Measurements from ENCODE around the gene C19orf85. TPM values are rescaled to one million over a fixed set of nuclear protein-coding genes. Genes with fewer than 3 reads are reported as not detected.
"Not testable (repeated sequence)": the region's sequence is repeated elsewhere in the genome, so short reads cannot be mapped to it uniquely, and the experiment has no call there.

C19orf85 gene
- total RNA-seq, 1 donor from 2014 or later, result not detected

DNA sequence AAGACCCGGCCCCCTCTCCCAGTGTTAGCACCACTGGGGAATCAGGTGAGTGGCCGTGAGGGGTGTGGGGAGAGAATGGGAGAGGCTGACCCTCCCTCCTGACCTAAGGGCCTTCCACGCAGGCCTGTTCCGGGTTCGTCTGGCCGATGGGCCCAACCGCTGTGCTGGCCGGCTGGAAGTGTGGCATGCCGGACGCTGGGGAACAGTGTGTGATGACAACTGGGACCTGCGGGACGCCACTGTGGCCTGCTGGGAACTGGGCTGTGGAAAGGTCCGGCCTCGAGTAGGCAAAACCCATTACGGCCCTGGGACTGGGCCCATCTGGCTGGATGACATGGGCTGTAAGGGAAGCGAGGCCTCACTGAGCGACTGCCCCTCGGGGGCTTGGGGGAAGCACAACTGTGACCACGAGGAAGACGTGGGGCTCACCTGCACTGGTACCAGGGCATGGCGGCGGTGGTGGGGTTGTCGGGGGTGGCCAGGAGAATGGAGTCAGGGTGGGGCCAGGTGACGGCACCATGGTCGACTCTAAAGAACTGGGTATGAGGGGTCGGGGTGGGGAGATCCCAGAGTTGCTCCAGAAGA, 35.9 kb upstream of the C19orf85 start:
- peaks cover 14% of the 10 kb centered on the region for H3K9me3 Mint-ChIP-seq
- H3K9ac ChIP-seq, result no peak overlapping the region
- peaks cover 34% of the 10 kb centered on the region for H3K27me3 ChIP-seq
- no peaks in the 10 kb centered on the region for H3F3A ChIP-seq (ENCODE audit: low read depth)
- peaks cover 11% of the 10 kb centered on the region for H3K27me3 Mint-ChIP-seq (ENCODE audit: insufficient read depth, low read depth)
- no peaks in the 10 kb centered on the region for H3K4me1 ChIP-seq
- H3K4me3 Mint-ChIP-seq, result no peak overlapping the region
- H3K4me3 ChIP-seq, result no peak overlapping the region
- no peaks in the 10 kb centered on the region for H3K36me3 ChIP-seq
- H3K4me1 Mint-ChIP-seq, result peaks cover 13% of the 10 kb centered on the region
- H3K27ac Mint-ChIP-seq, result no peak overlapping the region
- H3K27ac ChIP-seq, result no peak overlapping the region
- TF ChIP-seq EZH2phosphoT487 (IDR thresholded peaks at IDR 0.05) (no peak), EZH2 (IDR thresholded peaks at IDR 0.05) (no peak)
- TF ChIP-seq, protein P1, sequence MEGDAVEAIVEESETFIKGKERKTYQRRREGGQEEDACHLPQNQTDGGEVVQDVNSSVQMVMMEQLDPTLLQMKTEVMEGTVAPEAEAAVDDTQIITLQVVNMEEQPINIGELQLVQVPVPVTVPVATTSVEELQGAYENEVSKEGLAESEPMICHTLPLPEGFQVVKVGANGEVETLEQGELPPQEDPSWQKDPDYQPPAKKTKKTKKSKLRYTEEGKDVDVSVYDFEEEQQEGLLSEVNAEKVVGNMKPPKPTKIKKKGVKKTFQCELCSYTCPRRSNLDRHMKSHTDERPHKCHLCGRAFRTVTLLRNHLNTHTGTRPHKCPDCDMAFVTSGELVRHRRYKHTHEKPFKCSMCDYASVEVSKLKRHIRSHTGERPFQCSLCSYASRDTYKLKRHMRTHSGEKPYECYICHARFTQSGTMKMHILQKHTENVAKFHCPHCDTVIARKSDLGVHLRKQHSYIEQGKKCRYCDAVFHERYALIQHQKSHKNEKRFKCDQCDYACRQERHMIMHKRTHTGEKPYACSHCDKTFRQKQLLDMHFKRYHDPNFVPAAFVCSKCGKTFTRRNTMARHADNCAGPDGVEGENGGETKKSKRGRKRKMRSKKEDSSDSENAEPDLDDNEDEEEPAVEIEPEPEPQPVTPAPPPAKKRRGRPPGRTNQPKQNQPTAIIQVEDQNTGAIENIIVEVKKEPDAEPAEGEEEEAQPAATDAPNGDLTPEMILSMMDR (IDR thresholded peaks at IDR 0.05), result no peak
- no peak overlapping the region for H3K4me2 ChIP-seq
- no peak overlapping the region for H2AFZ ChIP-seq (replicated peaks)
- H4K20me1 ChIP-seq (ENCODE audit: low read depth), result no peaks in the 10 kb centered on the region
- peaks cover 9% of the 10 kb centered on the region for H3K36me3 Mint-ChIP-seq
- no peak for DNase-seq (ENCODE audit: low spot score)
- no peaks in the 10 kb centered on the region for H3K79me2 ChIP-seq (ENCODE audit: low read depth)
- H3K9me3 ChIP-seq (ENCODE audit: low read depth), result no peaks in the 10 kb centered on the region

DNA sequence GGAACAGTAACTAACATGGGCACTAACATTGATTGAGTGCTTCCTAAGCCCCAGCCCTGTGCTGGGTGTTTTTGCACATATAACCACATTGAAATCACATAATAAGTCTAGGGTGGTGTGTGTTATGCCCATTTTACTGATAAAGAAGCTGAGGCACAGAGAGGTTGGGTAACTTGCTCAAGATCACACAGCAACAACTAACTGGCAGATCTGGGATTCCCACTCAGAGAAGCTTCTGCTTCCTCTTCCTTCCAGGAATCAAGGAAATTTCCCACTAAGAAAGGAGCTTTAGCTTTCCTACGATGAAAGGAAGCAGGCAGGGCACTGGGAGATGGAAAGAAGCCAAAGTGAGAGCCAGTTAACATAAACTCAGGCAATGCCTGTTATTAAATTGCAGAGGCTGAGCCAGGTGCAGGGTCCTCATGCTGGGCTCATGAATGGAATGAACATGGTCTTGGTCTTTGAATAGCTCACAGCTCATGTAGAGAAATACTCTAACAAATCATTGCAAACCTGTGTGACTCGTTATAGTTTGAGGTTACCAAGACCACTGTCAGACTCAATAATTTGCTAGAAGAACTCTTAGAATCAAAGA, 33.8 kb upstream of the C19orf85 start:
- H3K9me3 ChIP-seq (ENCODE audit: low read depth), result no peaks in the 10 kb centered on the region
- H3K27me3 ChIP-seq, result peaks cover 16% of the 10 kb centered on the region
- no peak overlapping the region for H3K9ac ChIP-seq
- peaks cover 9% of the 10 kb centered on the region for H3K27me3 Mint-ChIP-seq (ENCODE audit: insufficient read depth, low read depth)
- peaks cover 11% of the 10 kb centered on the region for H3K9me3 Mint-ChIP-seq
- H3K36me3 ChIP-seq, result no peaks in the 10 kb centered on the region
- no peak overlapping the region for H3K27ac ChIP-seq
- no peak for TF ChIP-seq EZH2 (IDR thresholded peaks at IDR 0.05)
- TF ChIP-seq EZH2phosphoT487 (IDR thresholded peaks at IDR 0.05), result no peak
- TF ChIP-seq, protein P1 (IDR thresholded peaks at IDR 0.05), result no peak
- no peak for DNase-seq (ENCODE audit: low spot score)
- H3K4me1 ChIP-seq, result no peaks in the 10 kb centered on the region
- H3K4me3 ChIP-seq, result no peak overlapping the region
- H4K20me1 ChIP-seq (ENCODE audit: low read depth), result no peaks in the 10 kb centered on the region
- H3K4me1 Mint-ChIP-seq, result peaks cover 21% of the 10 kb centered on the region
- no peak overlapping the region for H3K27ac Mint-ChIP-seq
- no peaks in the 10 kb centered on the region for H3K79me2 ChIP-seq (ENCODE audit: low read depth)
- peaks cover 9% of the 10 kb centered on the region for H3K36me3 Mint-ChIP-seq
- no peaks in the 10 kb centered on the region for H3F3A ChIP-seq (ENCODE audit: low read depth)
- no peak overlapping the region for H2AFZ ChIP-seq (replicated peaks)
- no peak overlapping the region for H3K4me2 ChIP-seq
- peak overlapping the region; percentile 41 for H3K4me3 Mint-ChIP-seq

DNA sequence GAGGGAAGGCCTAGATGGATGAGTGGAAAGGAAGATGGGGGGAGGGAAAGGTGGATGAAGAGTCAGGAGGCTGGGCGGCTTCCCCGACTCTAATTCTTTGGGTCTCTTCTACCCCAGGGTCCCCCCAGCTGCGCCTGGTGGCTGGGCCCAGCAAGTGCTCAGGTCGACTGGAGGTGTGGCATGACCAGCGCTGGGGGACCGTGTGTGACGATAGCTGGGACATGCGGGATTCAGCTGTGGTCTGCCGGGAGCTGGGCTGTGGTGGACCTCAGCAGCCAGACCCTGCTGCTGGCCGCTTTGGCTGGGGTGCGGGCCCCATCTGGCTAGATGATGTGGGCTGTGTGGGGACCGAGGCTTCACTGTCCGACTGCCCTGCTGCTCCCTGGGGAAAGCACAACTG, 33.2 kb upstream of the C19orf85 start:
- Mint-ChIP-seq H3K9me3 (peaks cover 7% of the 10 kb centered on the region), H3K27me3 (ENCODE audit: insufficient read depth, low read depth) (peaks cover 8% of the 10 kb centered on the region), H3K27ac (peak overlapping the region; percentile 8), H3K4me1 (peaks cover 24% of the 10 kb centered on the region), H3K4me3 (peak overlapping the region; percentile 41), H3K36me3 (peaks cover 6% of the 10 kb centered on the region)
- H4K20me1 ChIP-seq (ENCODE audit: low read depth), result no peaks in the 10 kb centered on the region
- H3K4me1 ChIP-seq, result no peaks in the 10 kb centered on the region
- H2AFZ ChIP-seq (replicated peaks), result no peak overlapping the region
- H3K27ac ChIP-seq, result no peak overlapping the region
- no peaks in the 10 kb centered on the region for H3K36me3 ChIP-seq
- H3K9ac ChIP-seq, result no peak overlapping the region
- no peaks in the 10 kb centered on the region for H3K79me2 ChIP-seq (ENCODE audit: low read depth)
- no peak overlapping the region for H3K4me2 ChIP-seq
- DNase-seq (ENCODE audit: low spot score), result no peak
- H3K27me3 ChIP-seq, result peaks cover 10% of the 10 kb centered on the region
- H3K4me3 ChIP-seq, result no peak overlapping the region
- TF ChIP-seq EZH2phosphoT487 (IDR thresholded peaks at IDR 0.05) (no peak), EZH2 (IDR thresholded peaks at IDR 0.05) (no peak)
- TF ChIP-seq, protein P1 (IDR thresholded peaks at IDR 0.05), result no peak
- no peaks in the 10 kb centered on the region for H3K9me3 ChIP-seq (ENCODE audit: low read depth)
- no peaks in the 10 kb centered on the region for H3F3A ChIP-seq (ENCODE audit: low read depth)

DNA sequence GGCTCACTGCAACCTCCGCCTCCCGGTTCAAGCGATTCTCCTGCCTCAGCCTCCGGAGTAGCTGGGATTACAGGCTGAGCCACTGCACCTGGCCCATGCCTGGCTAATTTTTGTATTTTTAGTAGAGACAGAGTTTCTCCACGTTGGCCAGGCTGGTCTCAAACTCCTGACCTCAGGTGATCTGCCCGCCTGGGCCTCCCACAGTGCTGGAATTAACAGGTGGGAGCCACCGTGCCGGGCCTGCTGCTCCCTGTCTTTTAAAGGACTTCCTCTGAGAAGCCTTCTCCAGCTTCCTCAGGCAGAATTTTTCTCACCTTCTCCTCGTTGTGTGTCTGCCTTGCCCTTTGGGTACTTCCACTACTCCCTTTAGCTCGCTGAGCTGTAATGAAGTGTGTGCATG, 32.3 kb upstream of the C19orf85 start:
- H3K4me1 Mint-ChIP-seq, result peaks cover 24% of the 10 kb centered on the region
- H3K27me3 ChIP-seq; H4K20me1 ChIP-seq (ENCODE audit: low read depth); H3K4me2 ChIP-seq; H2AFZ ChIP-seq (replicated peaks); H3K36me3 Mint-ChIP-seq; H3K27me3 Mint-ChIP-seq (ENCODE audit: insufficient read depth, low read depth); H3K9ac ChIP-seq; H3K9me3 Mint-ChIP-seq; H3K4me3 Mint-ChIP-seq; H3K4me3 ChIP-seq; H3F3A ChIP-seq (ENCODE audit: low read depth); H3K27ac Mint-ChIP-seq; H3K27ac ChIP-seq; H3K9me3 ChIP-seq (ENCODE audit: low read depth); H3K79me2 ChIP-seq (ENCODE audit: low read depth); DNase-seq (ENCODE audit: low spot score); H3K4me1 ChIP-seq; H3K36me3 ChIP-seq: not testable (repeated sequence)
